SK-N-MC (cell line): ENCODE results near the gene HOXA1.

Source experiments
- EZH2 ChIP-seq: fragments of 200-600 bp; sonication (generic); IDR thresholded peaks from one replicate; pipeline ENCODE4 v1.6.1; 2017; ENCODE audit warnings: antibody characterized with exemption
- POLR2AphosphoS5 ChIP-seq: IDR thresholded peaks from 2 replicates; pipeline ENCODE4 v1.6.1; 2012; ENCODE audit warnings: mild to moderate bottlenecking, low read depth, low read length, borderline replicate concordance

DNA sequence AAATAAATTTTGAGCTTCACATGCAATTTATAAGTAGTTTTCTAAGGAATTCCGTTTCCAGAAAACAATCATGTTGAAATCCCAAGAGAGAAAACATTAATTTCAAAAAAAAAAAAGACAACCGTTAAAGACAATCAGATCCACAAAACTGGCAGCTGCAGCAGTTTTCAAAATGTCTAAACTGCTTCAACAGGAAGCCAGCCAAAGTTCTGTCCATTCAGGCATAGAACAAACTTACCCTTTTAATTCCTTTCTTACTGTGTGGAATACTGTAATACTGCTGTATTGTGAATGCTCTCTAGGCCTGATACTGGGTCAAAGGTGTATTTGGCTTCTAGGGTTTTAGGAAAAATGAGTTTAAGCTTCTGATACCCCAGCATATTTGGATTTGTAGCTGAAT lies 31.6 kb downstream of the HOXA1 start:
- TF ChIP-seq EZH2 (no peak), POLR2AphosphoS5 (no peak)
